Colonic mucosa (tissue), 4 donors: ENCODE measurements around the gene ZNF226. TPM values are rescaled to one million over a fixed set of nuclear protein-coding genes. Genes with fewer than 3 reads are reported as not detected.
A peak's percentile ranks its signal among the peaks of the same experiment; 100 is the strongest.
"Not testable (repeated sequence)": the region's sequence is repeated elsewhere in the genome, so short reads cannot be mapped to it uniquely, and the experiment has no call there.

Experiments used
- DNase-seq: peaks from one replicate; pipeline ENCODE4 v3.0.0-alpha.2; 2020
- H3K27ac ChIP-seq: fragments of 200-600 bp; one replicate; pipeline ENCODE4 v1.8.0; 2021
- H3K27me3 ChIP-seq: fragments of 200-600 bp; one replicate; pipeline ENCODE4 v1.8.0; 2021
- H3K36me3 ChIP-seq: fragments of 200-600 bp; one replicate; pipeline ENCODE4 v1.8.0; 2021
- H3K4me1 ChIP-seq: fragments of 200-600 bp; one replicate; pipeline ENCODE4 v1.8.0; 2021; ENCODE audit warnings: mild to moderate bottlenecking
- H3K4me3 ChIP-seq: fragments of 200-600 bp; one replicate; pipeline ENCODE4 v1.8.0; 2021
- H3K9ac ChIP-seq, 2 donors: one replicate each; pipeline ENCODE4 v1.7.0; 2013; ENCODE audit warnings: control low read depth in 2 of 2, low read depth in 2 of 2, low read length in 2 of 2
- H3K9me3 ChIP-seq: fragments of 200-600 bp; one replicate; pipeline ENCODE4 v1.8.0; 2021
- CTCF ChIP-seq: fragments of 200-600 bp; IDR thresholded peaks from one replicate; pipeline ENCODE4 v1.8.0; 2022; ENCODE audit warnings: antibody characterized with exemption, mild to moderate bottlenecking
- intact Hi-C: fragments of 100-400 bp; cut with DNase I; formaldehyde crosslinking; loops from one replicate; pipeline ENCODE4 v1.14.1; 2022
- total RNA-seq, 2 donors: library from RNA; stranded (reverse); fragmentation: NEBNext Ultra II Directional in 1 of 2; extraction: Animal tissue kit (Norgen Biotek cat#: 25700) in 1 of 2; gene quantifications; one replicate each; pipeline ENCODE4 v1.2.1, GENCODE V29; 2021
- donor health status: healthy.
- donor health status: DM: no; HTN: no; CAD: no.
- donor health status: DM: no; HTN: no; CAD: no.

The ZNF226 gene
- total RNA-seq, 2 donors from 2014 or later = 12.9 to 15.5 TPM

GRCh38 chr19:44149776-44150175, 15.1 kb upstream of the ZNF226 start:
- Histone ChIP-seq H3K4me3 (no peak overlapping the region), H3K4me1 (no peaks in the 10 kb centered on the region), H3K36me3 (no peaks in the 10 kb centered on the region), H3K27ac (no peak overlapping the region), H3K27me3 (no peaks in the 10 kb centered on the region), H3K9ac (no peak overlapping the region), H3K9me3 (no peaks in the 10 kb centered on the region)
- intact Hi-C loops = no loop called here
- TF ChIP-seq CTCF = no peak
- DNase-seq = no peak

GRCh38 chr19:44151491-44151890, 13.4 kb upstream of the ZNF226 start:
- Histone ChIP-seq H3K4me1 (no peaks in the 10 kb centered on the region), H3K36me3 (peaks cover 8% of the 10 kb centered on the region), H3K9ac (no peak overlapping the region), H3K9me3 (no peaks in the 10 kb centered on the region), H3K27me3 (no peaks in the 10 kb centered on the region), H3K27ac (no peak overlapping the region), H3K4me3 (no peak overlapping the region)
- TF ChIP-seq CTCF = no peak
- DNase-seq = no peak
- intact Hi-C loops = no loop called here

GRCh38 chr19:44156475-44156874, 8.4 kb upstream of the ZNF226 start:
- Histone ChIP-seq H3K9me3 (peaks cover 17% of the 10 kb centered on the region), H3K27me3 (no peaks in the 10 kb centered on the region), H3K36me3 (peaks cover 18% of the 10 kb centered on the region), H3K4me1 (no peaks in the 10 kb centered on the region), H3K9ac (no peak overlapping the region), H3K4me3 (no peak overlapping the region), H3K27ac (no peak overlapping the region)
- no peak for DNase-seq
- no peak for TF ChIP-seq CTCF
- intact Hi-C loops = no loop called here

DNA sequence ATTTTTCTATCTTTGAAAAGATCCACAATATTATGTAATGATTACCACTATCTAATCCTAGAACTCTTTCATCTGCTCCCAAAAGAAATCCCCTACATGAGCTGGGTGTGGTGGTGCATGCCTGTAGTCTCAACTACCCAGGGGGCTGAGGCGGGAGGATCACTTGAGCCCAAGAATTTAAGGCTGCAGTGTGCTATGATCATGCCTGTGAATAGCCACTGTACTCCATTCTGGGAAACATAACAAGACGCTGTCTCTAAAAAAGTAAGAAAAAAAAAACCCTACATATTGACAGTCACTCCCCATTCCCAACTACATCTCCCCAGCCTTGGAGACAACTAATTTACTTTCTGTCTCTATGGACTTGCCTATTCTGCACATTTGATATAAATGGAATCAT, 1.1 kb upstream of the ZNF226 start:
- Histone ChIP-seq H3K27me3 (no peaks in the 10 kb centered on the region), H3K4me1 (peaks cover 4% of the 10 kb centered on the region), H3K36me3 (no peaks in the 10 kb centered on the region), H3K9me3 (peaks cover 2% of the 10 kb centered on the region), H3K27ac (no peak overlapping the region), H3K4me3 (no peak overlapping the region), H3K9ac (no peak overlapping the region)
- no peak for DNase-seq
- intact Hi-C loops = loop anchor here (10.0 kb wide), 1 partner anchor 51 kb away; the partner anchor contains the start of gene ZNF227
- no peak for TF ChIP-seq CTCF

GRCh38 chr19:44164327-44164672, 600 bp upstream of the ZNF226 start:
- no peaks in the 10 kb centered on the region for H3K27me3 ChIP-seq
- peak overlapping the region; percentile 76 for H3K27ac ChIP-seq
- H3K4me1 ChIP-seq = peaks cover 4% of the 10 kb centered on the region
- peak overlapping the region; percentile 66 for H3K4me3 ChIP-seq
- H3K9me3 ChIP-seq = no peaks in the 10 kb centered on the region
- intact Hi-C loops = loop anchor here (10.0 kb wide), 1 partner anchor 51 kb away; the partner anchor contains the start of gene ZNF227
- no peak overlapping the region for H3K9ac ChIP-seq
- DNase-seq = peak; percentile 18
- H3K36me3 ChIP-seq = no peaks in the 10 kb centered on the region
- TF ChIP-seq CTCF = no peak

DNA sequence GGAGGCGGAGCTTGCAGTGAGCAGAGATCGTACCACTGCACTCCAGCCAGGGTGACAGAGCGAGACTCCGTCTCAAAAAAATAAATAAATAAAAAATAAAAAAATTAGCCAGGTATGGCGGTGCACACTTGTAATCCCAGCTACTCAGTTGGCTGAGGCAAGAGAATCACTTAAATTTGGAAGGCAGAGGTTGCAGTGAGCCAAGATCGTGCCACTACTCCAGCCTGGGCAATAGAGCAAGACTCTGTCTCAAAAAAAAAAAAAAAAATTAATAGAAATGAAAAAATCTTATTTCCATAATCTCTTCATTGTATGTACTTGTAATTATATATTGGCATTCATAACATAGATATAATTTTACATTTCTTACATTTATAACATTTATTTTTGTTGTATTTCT, 5.8 kb downstream of the ZNF226 start:
- H3K4me3 ChIP-seq, intact Hi-C loops, H3K27me3 ChIP-seq, H3K9me3 ChIP-seq, H3K9ac ChIP-seq, DNase-seq, H3K4me1 ChIP-seq, H3K27ac ChIP-seq: not testable (repeated sequence)
- peaks cover 54% of the 10 kb centered on the region for H3K36me3 ChIP-seq
